HG03457 (cell line): ENCODE results near the gene APOL2.

Experiments
- ATAC-seq: cut with Tn5 transposase; IDR thresholded peaks from one replicate; pipeline ENCODE4 v1.9.1; 2021; ENCODE audit warnings: moderate number of reproducible peaks; ENCODE audit not compliant: unreplicated experiment

Gene APOL2

DNA sequence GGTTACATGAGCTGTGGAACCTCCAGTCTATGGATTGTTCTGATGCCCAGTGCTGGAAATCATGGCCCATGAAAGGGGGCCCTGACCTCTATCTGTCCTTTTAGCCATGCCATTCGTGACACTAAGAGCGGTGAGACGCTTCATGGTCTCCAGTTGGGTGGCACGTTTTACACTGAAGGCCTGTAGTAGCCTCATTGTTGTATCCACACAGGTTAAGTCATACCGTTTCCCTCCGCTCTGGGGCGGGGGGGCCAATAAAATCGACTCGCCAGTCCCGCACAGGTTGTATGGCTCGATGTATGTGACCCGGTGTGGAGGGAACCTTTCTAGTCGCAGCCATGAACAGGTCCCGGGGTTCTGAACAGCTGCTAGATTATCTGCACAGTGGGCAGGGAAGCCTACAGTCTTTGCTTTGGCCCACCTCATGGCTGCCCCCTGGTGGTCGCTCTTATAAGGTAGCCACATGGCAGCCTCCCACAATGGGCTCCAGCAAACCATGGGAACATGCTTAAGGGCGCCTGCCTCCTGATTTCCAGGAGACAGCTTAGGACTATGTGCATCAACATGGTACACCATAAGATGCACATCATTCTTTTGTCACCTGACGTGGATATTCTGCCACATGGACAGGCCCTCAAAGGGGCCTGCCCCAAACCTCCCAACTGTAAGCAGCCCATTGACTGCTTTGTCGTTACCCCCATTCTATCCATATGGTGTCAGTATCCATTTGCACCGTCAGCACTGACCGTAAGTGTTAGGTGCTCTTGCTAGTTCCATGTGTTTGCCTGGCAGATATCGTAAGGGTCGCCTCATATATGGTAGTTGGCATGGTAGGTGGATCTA lies 59.1 kb downstream of the APOL2 start:
- no peak for ATAC-seq

DNA sequence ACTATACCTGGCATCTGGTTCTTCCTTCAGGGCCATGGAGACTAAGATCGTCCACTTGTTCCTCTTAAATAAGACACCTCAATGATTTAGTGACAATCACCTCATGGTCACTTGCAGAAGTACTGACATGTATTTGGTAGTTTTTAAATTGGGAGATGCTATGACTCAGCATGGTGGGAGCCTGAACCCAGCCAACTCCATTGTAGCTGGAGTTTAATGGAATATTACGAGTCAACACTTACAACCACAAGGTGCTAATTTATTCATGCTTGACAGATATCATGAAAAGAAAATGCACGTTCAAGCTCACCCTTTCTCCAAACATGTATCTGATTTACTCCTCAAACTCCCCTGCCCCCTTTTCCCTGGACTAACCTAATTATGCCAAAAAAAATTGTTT lies 62.2 kb downstream of the APOL2 start:
- ATAC-seq, result no peak
